A549 (cell line): ENCODE data around the gene CCNL1.

Source experiments
- CEBPB ChIP-seq, 2 experiments: fragments of >200 bp in 1 of 2; sonication (Bioruptor Twin) in 1 of 2; formaldehyde crosslinking in 1 of 2; IDR thresholded peaks; 2 replicates each; pipeline ENCODE4 v1.6.1; 2012 to 2016
- CHD2 ChIP-seq: fragments of 150-350 bp; IDR thresholded peaks from 2 replicates; pipeline ENCODE4 v1.6.1; 2014; ENCODE audit warnings: low read length; ENCODE audit not compliant: partially characterized antibody
- CHD4 ChIP-seq: fragments of 200-600 bp; sonication (generic); IDR thresholded peaks from 2 replicates; pipeline ENCODE4 v1.6.1; 2016; ENCODE audit warnings: antibody characterized with exemption, mild to moderate bottlenecking, borderline replicate concordance
- EP300 ChIP-seq, 2 experiments: fragments of >200 bp; sonication (Bioruptor Twin); formaldehyde crosslinking; IDR thresholded peaks; 2 replicates in 1 of 2; 3 replicates in 1 of 2; pipeline ENCODE4 v1.6.1; 2016 to 2017
- FOSL2 ChIP-seq, 2 experiments: fragments of 450-650 bp in 1 of 2; fragments of >200 bp in 1 of 2; sonication (Bioruptor Twin) in 1 of 2; formaldehyde crosslinking; IDR thresholded peaks; 2 replicates each; pipeline versions ENCODE4 v1.5.0 to v1.6.1; 2016 to 2020; ENCODE audit warnings: mild to moderate bottlenecking in 1 of 2, moderate library complexity in 1 of 2
- NPAS2 ChIP-seq: fragments of 250-450 bp; sonication (Bioruptor Pico); IDR thresholded peaks from 2 replicates; pipeline ENCODE4 v1.8.0; 2022; ENCODE audit warnings: mild to moderate bottlenecking, moderate library complexity, borderline replicate concordance
- POLR2A ChIP-seq: IDR thresholded peaks from 2 replicates; pipeline ENCODE4 v1.6.1; 2012; ENCODE audit warnings: mild to moderate bottlenecking, low read length
- RAD21 ChIP-seq, 2 experiments: fragments of >200 bp in 1 of 2; sonication (Bioruptor Twin) in 1 of 2; formaldehyde crosslinking in 1 of 2; IDR thresholded peaks in 1 of 2; conservative IDR thresholded peaks in 1 of 2; 2 replicates in 1 of 2; 3 replicates in 1 of 2; pipeline ENCODE4 v1.6.1; 2012 to 2018; ENCODE audit warnings: inconsistent platforms in 1 of 2
- RCOR1 ChIP-seq: fragments of 150-350 bp; IDR thresholded peaks from 2 replicates; pipeline ENCODE4 v1.6.1; 2014; ENCODE audit warnings: antibody characterized with exemption, low read length, low read depth
- TF ChIP-seq, protein P1 (sequence below): fragments of >200 bp; sonication (Bioruptor Twin); formaldehyde crosslinking; IDR thresholded peaks from 3 replicates; pipeline ENCODE4 v1.5.1; 2016
- TF ChIP-seq, protein P2 (sequence below): IDR thresholded peaks from 2 replicates; pipeline ENCODE4 v1.6.1; 2012
- TF ChIP-seq, protein P3 (sequence below): fragments of 200-600 bp; sonication (generic); IDR thresholded peaks from 2 replicates; pipeline ENCODE4 v1.6.1; 2016; ENCODE audit warnings: antibody characterized with exemption, mild to moderate bottlenecking, moderate library complexity

DNA sequence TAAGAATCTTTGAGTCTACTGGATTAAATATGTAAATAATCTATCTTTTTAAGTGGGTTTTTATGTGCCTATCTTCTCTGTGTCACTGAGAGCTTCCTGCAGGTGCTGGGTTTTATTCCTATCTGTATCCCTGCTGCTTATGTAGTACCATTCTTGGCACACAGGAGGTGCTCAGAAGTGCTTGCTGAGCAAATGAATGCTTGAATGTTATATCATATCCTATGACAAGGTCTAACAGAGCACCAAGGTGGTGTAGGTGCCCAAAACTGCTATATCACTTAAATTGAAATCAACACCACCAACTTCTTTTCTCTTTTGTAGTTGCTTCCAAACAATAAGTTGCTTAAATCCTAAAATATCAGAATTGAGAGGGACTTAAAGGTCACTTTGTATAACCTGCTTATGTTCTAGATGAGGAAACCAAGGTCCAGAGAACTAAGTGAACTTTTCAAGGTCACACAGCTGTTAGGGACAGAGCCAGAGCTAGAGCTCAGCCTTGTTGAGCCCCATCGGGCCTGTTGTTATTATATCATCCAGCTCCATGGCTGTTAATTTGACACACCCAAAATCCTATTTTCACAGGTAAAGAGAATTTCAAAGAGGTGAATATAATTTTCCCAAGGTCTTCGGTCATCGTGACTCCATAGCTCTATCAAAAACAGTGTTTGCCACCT, 46.0 kb downstream of the CCNL1 start:
- TF ChIP-seq, protein P1, sequence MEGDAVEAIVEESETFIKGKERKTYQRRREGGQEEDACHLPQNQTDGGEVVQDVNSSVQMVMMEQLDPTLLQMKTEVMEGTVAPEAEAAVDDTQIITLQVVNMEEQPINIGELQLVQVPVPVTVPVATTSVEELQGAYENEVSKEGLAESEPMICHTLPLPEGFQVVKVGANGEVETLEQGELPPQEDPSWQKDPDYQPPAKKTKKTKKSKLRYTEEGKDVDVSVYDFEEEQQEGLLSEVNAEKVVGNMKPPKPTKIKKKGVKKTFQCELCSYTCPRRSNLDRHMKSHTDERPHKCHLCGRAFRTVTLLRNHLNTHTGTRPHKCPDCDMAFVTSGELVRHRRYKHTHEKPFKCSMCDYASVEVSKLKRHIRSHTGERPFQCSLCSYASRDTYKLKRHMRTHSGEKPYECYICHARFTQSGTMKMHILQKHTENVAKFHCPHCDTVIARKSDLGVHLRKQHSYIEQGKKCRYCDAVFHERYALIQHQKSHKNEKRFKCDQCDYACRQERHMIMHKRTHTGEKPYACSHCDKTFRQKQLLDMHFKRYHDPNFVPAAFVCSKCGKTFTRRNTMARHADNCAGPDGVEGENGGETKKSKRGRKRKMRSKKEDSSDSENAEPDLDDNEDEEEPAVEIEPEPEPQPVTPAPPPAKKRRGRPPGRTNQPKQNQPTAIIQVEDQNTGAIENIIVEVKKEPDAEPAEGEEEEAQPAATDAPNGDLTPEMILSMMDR: no peak
- no peak for TF ChIP-seq RAD21 (conservative IDR thresholded peaks at IDR 0.05 in 1 of 2, IDR thresholded peaks at IDR 0.05 in 1 of 2)
- TF ChIP-seq RCOR1: no peak
- TF ChIP-seq, protein P2, sequence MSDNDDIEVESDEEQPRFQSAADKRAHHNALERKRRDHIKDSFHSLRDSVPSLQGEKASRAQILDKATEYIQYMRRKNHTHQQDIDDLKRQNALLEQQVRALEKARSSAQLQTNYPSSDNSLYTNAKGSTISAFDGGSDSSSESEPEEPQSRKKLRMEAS: no peak
- TF ChIP-seq POLR2A: no peak
- no peak for TF ChIP-seq NPAS2 (CRISPR knock-in tag)
- TF ChIP-seq, protein P3, sequence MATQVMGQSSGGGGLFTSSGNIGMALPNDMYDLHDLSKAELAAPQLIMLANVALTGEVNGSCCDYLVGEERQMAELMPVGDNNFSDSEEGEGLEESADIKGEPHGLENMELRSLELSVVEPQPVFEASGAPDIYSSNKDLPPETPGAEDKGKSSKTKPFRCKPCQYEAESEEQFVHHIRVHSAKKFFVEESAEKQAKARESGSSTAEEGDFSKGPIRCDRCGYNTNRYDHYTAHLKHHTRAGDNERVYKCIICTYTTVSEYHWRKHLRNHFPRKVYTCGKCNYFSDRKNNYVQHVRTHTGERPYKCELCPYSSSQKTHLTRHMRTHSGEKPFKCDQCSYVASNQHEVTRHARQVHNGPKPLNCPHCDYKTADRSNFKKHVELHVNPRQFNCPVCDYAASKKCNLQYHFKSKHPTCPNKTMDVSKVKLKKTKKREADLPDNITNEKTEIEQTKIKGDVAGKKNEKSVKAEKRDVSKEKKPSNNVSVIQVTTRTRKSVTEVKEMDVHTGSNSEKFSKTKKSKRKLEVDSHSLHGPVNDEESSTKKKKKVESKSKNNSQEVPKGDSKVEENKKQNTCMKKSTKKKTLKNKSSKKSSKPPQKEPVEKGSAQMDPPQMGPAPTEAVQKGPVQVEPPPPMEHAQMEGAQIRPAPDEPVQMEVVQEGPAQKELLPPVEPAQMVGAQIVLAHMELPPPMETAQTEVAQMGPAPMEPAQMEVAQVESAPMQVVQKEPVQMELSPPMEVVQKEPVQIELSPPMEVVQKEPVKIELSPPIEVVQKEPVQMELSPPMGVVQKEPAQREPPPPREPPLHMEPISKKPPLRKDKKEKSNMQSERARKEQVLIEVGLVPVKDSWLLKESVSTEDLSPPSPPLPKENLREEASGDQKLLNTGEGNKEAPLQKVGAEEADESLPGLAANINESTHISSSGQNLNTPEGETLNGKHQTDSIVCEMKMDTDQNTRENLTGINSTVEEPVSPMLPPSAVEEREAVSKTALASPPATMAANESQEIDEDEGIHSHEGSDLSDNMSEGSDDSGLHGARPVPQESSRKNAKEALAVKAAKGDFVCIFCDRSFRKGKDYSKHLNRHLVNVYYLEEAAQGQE: no peak
- no peak for TF ChIP-seq EP300 (IDR thresholded peaks at IDR 0.05)
- TF ChIP-seq CEBPB (IDR thresholded peaks at IDR 0.05): no peak
- no peak for TF ChIP-seq CHD4
- no peak for TF ChIP-seq FOSL2 (IDR thresholded peaks at IDR 0.05)
- no peak for TF ChIP-seq FOSL2 (CRISPR knock-in tag; IDR thresholded peaks at IDR 0.05)
- TF ChIP-seq CHD2: no peak
